GM23338 (cell line): ENCODE results near the gene CYP4F8. TPM values are rescaled to one million over a fixed set of nuclear protein-coding genes. Genes with fewer than 3 reads are reported as not detected.

Experiments
- ATAC-seq: fragments of 200-7000 bp; cut with Tn5 transposase; 3 replicates; pipeline ENCODE4 v1.9.1; 2020
- DNase-seq: peaks from one replicate; pipeline ENCODE4 v3.0.0-alpha.2; 2015; ENCODE audit warnings: low spot score
- H2AFZ ChIP-seq: fragments of 200-600 bp; sonication (generic); 2 replicates; pipeline ENCODE4 v1.8.0; 2016; ENCODE audit warnings: antibody characterized with exemption, mild to moderate bottlenecking, moderate library complexity
- H3F3A ChIP-seq: fragments of 200-600 bp; sonication (generic); replicated peaks from 2 replicates; pipeline ENCODE4 v1.8.0; 2017; ENCODE audit warnings: antibody characterized with exemption, mixed run types, low read depth
- H3K27ac ChIP-seq: fragments of 200-600 bp; sonication (generic); 2 replicates; pipeline ENCODE4 v1.6.1; 2016; ENCODE audit warnings: low read depth
- H3K27me3 ChIP-seq: fragments of 200-600 bp; sonication (generic); 2 replicates; pipeline ENCODE4 v1.8.0; 2016; ENCODE audit warnings: mild to moderate bottlenecking, mixed run types, moderate library complexity; ENCODE audit not compliant: insufficient read depth
- H3K36me3 ChIP-seq: fragments of 200-600 bp; sonication (generic); 2 replicates; pipeline ENCODE4 v1.8.0; 2016; ENCODE audit warnings: mild to moderate bottlenecking; ENCODE audit not compliant: insufficient read depth
- H3K4me1 ChIP-seq: fragments of 200-600 bp; sonication (generic); 2 replicates; pipeline ENCODE4 v1.8.0; 2016; ENCODE audit warnings: mild to moderate bottlenecking, moderate library complexity; ENCODE audit not compliant: insufficient read depth
- H3K4me2 ChIP-seq: fragments of 200-600 bp; sonication (generic); 2 replicates; pipeline ENCODE4 v1.7.1; 2017; ENCODE audit warnings: mixed run types
- H3K4me3 ChIP-seq: fragments of 200-600 bp; sonication (generic); 2 replicates; pipeline ENCODE4 v1.6.1; 2016; ENCODE audit warnings: mixed run types
- H3K79me2 ChIP-seq: fragments of 200-600 bp; sonication (generic); replicated peaks from 2 replicates; pipeline ENCODE4 v1.8.0; 2017; ENCODE audit warnings: mild to moderate bottlenecking; ENCODE audit not compliant: insufficient read depth
- H3K9me2 ChIP-seq: fragments of 200-600 bp; sonication (generic); 2 replicates; pipeline ENCODE4 v1.8.0; 2017; ENCODE audit not compliant: insufficient read depth
- H4K20me1 ChIP-seq: fragments of 200-600 bp; sonication (generic); replicated peaks from 2 replicates; pipeline ENCODE4 v1.8.0; 2017; ENCODE audit warnings: mild to moderate bottlenecking; ENCODE audit not compliant: insufficient read depth
- H3K27ac Mint-ChIP-seq: 2 replicates; pipeline ENCODE4 v1.8.0; 2020; ENCODE audit warnings: inconsistent platforms, mild to moderate bottlenecking, moderate library complexity, mixed read lengths
- H3K27me3 Mint-ChIP-seq: 3 replicates; pipeline ENCODE4 v1.8.0; 2022; ENCODE audit warnings: low read depth, mild to moderate bottlenecking, moderate library complexity, mixed read lengths, inconsistent platforms; ENCODE audit not compliant: insufficient read depth, poor library complexity
- H3K36me3 Mint-ChIP-seq: 3 replicates; pipeline ENCODE4 v1.8.0; 2021; ENCODE audit warnings: low read depth, mild to moderate bottlenecking, inconsistent platforms, moderate library complexity, mixed read lengths
- H3K4me1 Mint-ChIP-seq: 3 replicates; pipeline ENCODE4 v1.8.0; 2020; ENCODE audit warnings: mild to moderate bottlenecking, inconsistent platforms, mixed read lengths
- H3K4me3 Mint-ChIP-seq: 3 replicates; pipeline ENCODE4 v1.8.0; 2021; ENCODE audit warnings: moderate library complexity, mild to moderate bottlenecking, inconsistent platforms, mixed read lengths
- H3K9me3 Mint-ChIP-seq: 3 replicates; pipeline ENCODE4 v1.8.0; 2020; ENCODE audit warnings: moderate library complexity, mild to moderate bottlenecking, inconsistent platforms, mixed read lengths
- CREB1 ChIP-seq: fragments of 250-450 bp; sonication (Bioruptor Pico); IDR thresholded peaks from 2 replicates; pipeline ENCODE4 v1.5.0; 2020; ENCODE audit warnings: low read depth, mild to moderate bottlenecking, moderate library complexity
- CTCF ChIP-seq, 2 experiments: fragments of 200-600 bp in 1 of 2; sonication (generic) in 1 of 2; conservative IDR thresholded peaks; 2 replicates each; pipeline versions ENCODE4 v1.5.1 to v1.6.1; 2016 to 2017; ENCODE audit warnings: antibody characterized with exemption in 2 of 2, low read depth in 2 of 2, mild to moderate bottlenecking in 2 of 2, moderate library complexity in 1 of 2
- ETS1 ChIP-seq: IDR thresholded peaks from 2 replicates; pipeline ENCODE4 v1.6.1; 2016; ENCODE audit warnings: antibody characterized with exemption
- EZH2 ChIP-seq: fragments of 200-600 bp; sonication (generic); IDR thresholded peaks from one replicate; pipeline ENCODE4 v1.8.0; 2017; ENCODE audit warnings: antibody characterized with exemption, mild to moderate bottlenecking, low read depth; ENCODE audit not compliant: unreplicated experiment
- EZH2phosphoT487 ChIP-seq: fragments of 200-600 bp; sonication (generic); IDR thresholded peaks from one replicate; pipeline ENCODE4 v1.8.1; 2018; ENCODE audit warnings: antibody characterized with exemption; ENCODE audit not compliant: unreplicated experiment
- JUNB ChIP-seq: IDR thresholded peaks from one replicate; pipeline ENCODE4 v1.6.1; 2016; ENCODE audit warnings: antibody characterized with exemption; ENCODE audit not compliant: unreplicated experiment
- STAT1 ChIP-seq: IDR thresholded peaks from one replicate; pipeline ENCODE4 v1.6.1; 2016; ENCODE audit warnings: antibody characterized with exemption; ENCODE audit not compliant: unreplicated experiment
- ZNF114 ChIP-seq: fragments of 250-450 bp; sonication (Bioruptor Pico); IDR thresholded peaks from 2 replicates; pipeline ENCODE4 v1.5.0; 2020; ENCODE audit warnings: mild to moderate bottlenecking, moderate library complexity
- ZNF331 ChIP-seq: fragments of 250-450 bp; sonication (Bioruptor Pico); IDR thresholded peaks from 2 replicates; pipeline ENCODE4 v1.5.0; 2020; ENCODE audit warnings: low read depth, mild to moderate bottlenecking, moderate library complexity
- polyA plus RNA-seq: library from polyadenylated mRNA; unstranded; fragments of >200 nt; fragmentation: Nextera tagmentation; extraction: Ambion mirVana; gene quantifications from 2 replicates; pipeline ENCODE4 v1.2.1, GENCODE V29; 2016
- total RNA-seq: library from RNA; depleted of rRNA; stranded (reverse); fragments of >200 nt; shearing (Covaris generic); gene quantifications from 2 replicates; pipeline ENCODE4 v1.2.3, GENCODE V29; 2014
- TF ChIP-seq, protein P1 (sequence below): fragments of 250-450 bp; sonication (Bioruptor Pico); IDR thresholded peaks from 2 replicates; pipeline ENCODE4 v1.5.0; 2020; ENCODE audit warnings: mild to moderate bottlenecking, moderate library complexity

Gene CYP4F8
- total and polyA plus RNA-seq, 2 experiments from 2014 or later = not detected

- TF ChIP-seq, protein P1, sequence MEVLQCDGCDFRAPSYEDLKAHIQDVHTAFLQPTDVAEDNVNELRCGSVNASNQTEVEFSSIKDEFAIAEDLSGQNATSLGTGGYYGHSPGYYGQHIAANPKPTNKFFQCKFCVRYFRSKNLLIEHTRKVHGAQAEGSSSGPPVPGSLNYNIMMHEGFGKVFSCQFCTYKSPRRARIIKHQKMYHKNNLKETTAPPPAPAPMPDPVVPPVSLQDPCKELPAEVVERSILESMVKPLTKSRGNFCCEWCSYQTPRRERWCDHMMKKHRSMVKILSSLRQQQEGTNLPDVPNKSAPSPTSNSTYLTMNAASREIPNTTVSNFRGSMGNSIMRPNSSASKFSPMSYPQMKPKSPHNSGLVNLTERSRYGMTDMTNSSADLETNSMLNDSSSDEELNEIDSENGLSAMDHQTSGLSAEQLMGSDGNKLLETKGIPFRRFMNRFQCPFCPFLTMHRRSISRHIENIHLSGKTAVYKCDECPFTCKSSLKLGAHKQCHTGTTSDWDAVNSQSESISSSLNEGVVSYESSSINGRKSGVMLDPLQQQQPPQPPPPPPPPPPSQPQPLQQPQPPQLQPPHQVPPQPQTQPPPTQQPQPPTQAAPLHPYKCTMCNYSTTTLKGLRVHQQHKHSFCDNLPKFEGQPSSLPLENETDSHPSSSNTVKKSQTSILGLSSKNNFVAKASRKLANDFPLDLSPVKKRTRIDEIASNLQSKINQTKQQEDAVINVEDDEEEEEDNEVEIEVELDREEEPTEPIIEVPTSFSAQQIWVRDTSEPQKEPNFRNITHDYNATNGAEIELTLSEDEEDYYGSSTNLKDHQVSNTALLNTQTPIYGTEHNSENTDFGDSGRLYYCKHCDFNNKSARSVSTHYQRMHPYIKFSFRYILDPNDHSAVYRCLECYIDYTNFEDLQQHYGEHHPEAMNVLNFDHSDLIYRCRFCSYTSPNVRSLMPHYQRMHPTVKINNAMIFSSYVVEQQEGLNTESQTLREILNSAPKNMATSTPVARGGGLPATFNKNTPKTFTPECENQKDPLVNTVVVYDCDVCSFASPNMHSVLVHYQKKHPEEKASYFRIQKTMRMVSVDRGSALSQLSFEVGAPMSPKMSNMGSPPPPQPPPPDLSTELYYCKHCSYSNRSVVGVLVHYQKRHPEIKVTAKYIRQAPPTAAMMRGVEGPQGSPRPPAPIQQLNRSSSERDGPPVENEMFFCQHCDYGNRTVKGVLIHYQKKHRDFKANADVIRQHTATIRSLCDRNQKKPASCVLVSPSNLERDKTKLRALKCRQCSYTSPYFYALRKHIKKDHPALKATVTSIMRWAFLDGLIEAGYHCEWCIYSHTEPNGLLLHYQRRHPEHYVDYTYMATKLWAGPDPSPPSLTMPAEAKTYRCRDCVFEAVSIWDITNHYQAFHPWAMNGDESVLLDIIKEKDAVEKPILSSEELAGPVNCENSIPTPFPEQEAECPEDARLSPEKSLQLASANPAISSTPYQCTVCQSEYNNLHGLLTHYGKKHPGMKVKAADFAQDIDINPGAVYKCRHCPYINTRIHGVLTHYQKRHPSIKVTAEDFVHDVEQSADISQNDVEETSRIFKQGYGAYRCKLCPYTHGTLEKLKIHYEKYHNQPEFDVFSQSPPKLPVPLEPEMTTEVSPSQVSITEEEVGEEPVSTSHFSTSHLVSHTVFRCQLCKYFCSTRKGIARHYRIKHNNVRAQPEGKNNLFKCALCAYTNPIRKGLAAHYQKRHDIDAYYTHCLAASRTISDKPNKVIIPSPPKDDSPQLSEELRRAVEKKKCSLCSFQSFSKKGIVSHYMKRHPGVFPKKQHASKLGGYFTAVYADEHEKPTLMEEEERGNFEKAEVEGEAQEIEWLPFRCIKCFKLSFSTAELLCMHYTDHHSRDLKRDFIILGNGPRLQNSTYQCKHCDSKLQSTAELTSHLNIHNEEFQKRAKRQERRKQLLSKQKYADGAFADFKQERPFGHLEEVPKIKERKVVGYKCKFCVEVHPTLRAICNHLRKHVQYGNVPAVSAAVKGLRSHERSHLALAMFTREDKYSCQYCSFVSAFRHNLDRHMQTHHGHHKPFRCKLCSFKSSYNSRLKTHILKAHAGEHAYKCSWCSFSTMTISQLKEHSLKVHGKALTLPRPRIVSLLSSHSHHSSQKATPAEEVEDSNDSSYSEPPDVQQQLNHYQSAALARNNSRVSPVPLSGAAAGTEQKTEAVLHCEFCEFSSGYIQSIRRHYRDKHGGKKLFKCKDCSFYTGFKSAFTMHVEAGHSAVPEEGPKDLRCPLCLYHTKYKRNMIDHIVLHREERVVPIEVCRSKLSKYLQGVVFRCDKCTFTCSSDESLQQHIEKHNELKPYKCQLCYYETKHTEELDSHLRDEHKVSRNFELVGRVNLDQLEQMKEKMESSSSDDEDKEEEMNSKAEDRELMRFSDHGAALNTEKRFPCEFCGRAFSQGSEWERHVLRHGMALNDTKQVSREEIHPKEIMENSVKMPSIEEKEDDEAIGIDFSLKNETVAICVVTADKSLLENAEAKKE (CRISPR knock-in tag) = no peak
Measured at GRCh38 chr19:15633082-15633835, 18.2 kb downstream of the CYP4F8 start (continued).

DNA sequence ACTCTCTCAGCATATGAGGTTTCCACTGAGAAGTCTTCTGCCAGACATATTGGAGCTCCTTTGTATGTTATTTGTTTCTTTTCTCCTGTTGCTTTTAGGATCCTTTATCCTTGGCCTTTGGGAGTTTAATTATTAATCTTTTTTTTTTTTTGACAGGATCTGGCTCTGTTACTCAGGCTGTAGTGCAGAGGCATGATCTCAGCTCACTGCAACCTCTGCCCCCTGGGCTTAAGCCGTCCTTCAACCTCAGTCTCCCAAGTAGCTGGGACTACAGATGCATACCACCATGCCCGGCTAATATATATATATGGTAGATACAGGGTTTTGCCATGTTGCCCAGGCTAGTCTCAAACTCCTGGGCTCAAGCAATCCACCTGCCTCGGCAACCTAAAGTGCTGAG, 19.1 kb downstream of the CYP4F8 start:
- H2AFZ ChIP-seq = no peak overlapping the region
- no peaks in the 10 kb centered on the region; the same call in 1 of the 2 replicates for H3K36me3 ChIP-seq
- H3K27me3 ChIP-seq = no peaks in the 10 kb centered on the region
- H3K27ac Mint-ChIP-seq = no peak overlapping the region
- no peaks in the 10 kb centered on the region for H3F3A ChIP-seq
- no peak for ATAC-seq
- peaks cover 4% of the 10 kb centered on the region for H3K27me3 Mint-ChIP-seq
- TF ChIP-seq STAT1 (no peak), EZH2 (no peak), ZNF114 (no peak), CTCF (conservative IDR thresholded peaks at IDR 0.05; ENCODE audit: low read depth in 2 of 2) (no peak), JUNB (no peak), ZNF331 (no peak), ETS1 (no peak), CREB1 (no peak), EZH2phosphoT487 (no peak)
- H3K4me1 Mint-ChIP-seq = no peaks in the 10 kb centered on the region
- H4K20me1 ChIP-seq = no peaks in the 10 kb centered on the region
- no peaks in the 10 kb centered on the region for H3K4me1 ChIP-seq
- no peak overlapping the region for H3K4me3 ChIP-seq
- no peak overlapping the region for H3K4me2 ChIP-seq
- peaks cover 17% of the 10 kb centered on the region for H3K36me3 Mint-ChIP-seq
- H3K27ac ChIP-seq = no peak overlapping the region
- H3K4me3 Mint-ChIP-seq = no peak overlapping the region
- no peak for DNase-seq
- peaks cover 92% of the 10 kb centered on the region for H3K9me3 Mint-ChIP-seq
- H3K9me2 ChIP-seq = no peaks in the 10 kb centered on the region
- H3K79me2 ChIP-seq = no peaks in the 10 kb centered on the region
